CD4-positive, alpha-beta T cell treated with Interleukin-4 for 1 hour (primary cell): Measurements from ENCODE around the gene OLFML2B.

Source experiments
- DNase-seq, 2 donors: peaks; one replicate each; pipeline ENCODE4 v3.0.0-alpha.2; 2020 to 2022

The OLFML2B gene

GRCh38 chr1:161973924-161974845 is 49.5 kb downstream of the OLFML2B start:
- DNase-seq = no peak

- DNase-seq = no peak
Observed at GRCh38 chr1:161972828-161973227, 50.8 kb downstream of the OLFML2B start.

GRCh38 chr1:161970633-161971032 is 53.0 kb downstream of the OLFML2B start:
- DNase-seq = no peak

GRCh38 chr1:161970036-161970435 is 53.6 kb downstream of the OLFML2B start:
- DNase-seq = no peak

- DNase-seq = no peak
Observed at GRCh38 chr1:161966067-161966466, 57.6 kb downstream of the OLFML2B start.

GRCh38 chr1:161962091-161962887 is 61.4 kb downstream of the OLFML2B start:
- DNase-seq = peak in 1 of 2 donors; percentile 31

- DNase-seq = no peak
Observed at GRCh38 chr1:161958425-161958824, 65.2 kb downstream of the OLFML2B start.

GRCh38 chr1:161956930-161957329 is 66.7 kb downstream of the OLFML2B start:
- no peak for DNase-seq

- DNase-seq = no peak
Observed at GRCh38 chr1:161956097-161956496, 67.6 kb downstream of the OLFML2B start.

- no peak for DNase-seq
Observed at GRCh38 chr1:161955606-161956005, 68.1 kb downstream of the OLFML2B start.

GRCh38 chr1:161954466-161954865 is 69.2 kb downstream of the OLFML2B start:
- no peak for DNase-seq

- no peak for DNase-seq
Observed at GRCh38 chr1:161954050-161954449, 69.6 kb downstream of the OLFML2B start.

GRCh38 chr1:161953256-161953920 is 70.3 kb downstream of the OLFML2B start:
- no peak for DNase-seq

- no peak for DNase-seq
Observed at GRCh38 chr1:161952607-161953172, 71.0 kb downstream of the OLFML2B start.

GRCh38 chr1:161951646-161952045 is 72.0 kb downstream of the OLFML2B start:
- DNase-seq = no peak

- DNase-seq = no peak
Observed at GRCh38 chr1:161950377-161950776, 73.3 kb downstream of the OLFML2B start.

GRCh38 chr1:161949548-161949947 is 74.1 kb downstream of the OLFML2B start:
- no peak for DNase-seq

- no peak for DNase-seq
Observed at GRCh38 chr1:161948435-161948834, 75.2 kb downstream of the OLFML2B start.

- no peak for DNase-seq
Observed at GRCh38 chr1:161946071-161946987, 77.3 kb downstream of the OLFML2B start.

GRCh38 chr1:161945306-161946060 is 78.2 kb downstream of the OLFML2B start:
- DNase-seq = no peak

- no peak for DNase-seq
Observed at GRCh38 chr1:161944381-161944780, 79.3 kb downstream of the OLFML2B start.
